GM18870 (cell line): Measurements from ENCODE around the gene CLEC11A.

ENCODE experiments used
- ATAC-seq: cut with Tn5 transposase; IDR thresholded peaks from one replicate; pipeline ENCODE4 v1.9.1; 2021; ENCODE audit warnings: moderate library complexity; ENCODE audit not compliant: unreplicated experiment

The CLEC11A gene

DNA sequence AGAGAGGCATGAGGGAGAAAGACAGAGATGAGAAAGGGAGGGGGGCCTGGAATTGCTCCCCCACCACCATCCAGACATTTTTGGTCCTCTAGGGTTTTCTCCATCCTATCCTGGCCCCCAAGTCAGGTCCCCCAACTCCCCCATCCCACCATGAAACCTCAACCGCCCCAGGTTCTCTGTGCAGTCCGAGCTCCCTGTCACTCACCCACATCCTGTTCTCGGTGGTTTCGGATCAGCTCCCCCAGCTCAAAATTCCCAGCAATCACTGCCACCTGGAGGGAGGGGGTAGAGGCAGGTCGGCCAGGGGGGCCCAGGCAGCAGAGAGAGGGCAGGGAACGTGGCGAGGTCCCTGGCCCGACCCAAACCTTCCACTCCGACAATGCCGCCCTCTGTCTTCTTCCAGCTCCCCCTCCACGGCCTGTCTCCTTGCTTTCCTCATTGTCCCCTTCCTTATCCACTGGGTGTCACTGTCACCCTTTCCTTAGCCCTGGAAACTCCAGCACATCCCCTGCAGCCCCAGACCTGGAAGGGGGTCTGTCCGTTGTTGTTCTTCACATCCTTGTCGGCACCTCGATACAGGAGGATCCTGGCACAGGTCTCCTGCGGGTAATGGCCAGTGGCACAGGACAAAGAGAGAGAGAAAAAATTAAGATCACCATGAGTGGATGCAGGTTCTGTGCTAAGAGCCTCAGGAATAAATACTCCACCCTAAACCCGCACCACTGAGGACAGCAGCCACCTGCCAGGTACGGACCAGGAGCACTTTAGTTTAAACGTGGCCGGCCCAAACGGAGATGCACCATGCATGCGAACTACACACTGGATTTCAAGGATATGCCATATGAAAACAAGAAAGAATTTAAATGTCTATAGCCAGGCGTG lies 19.0 kb upstream of the CLEC11A start:
- no peak for ATAC-seq

DNA sequence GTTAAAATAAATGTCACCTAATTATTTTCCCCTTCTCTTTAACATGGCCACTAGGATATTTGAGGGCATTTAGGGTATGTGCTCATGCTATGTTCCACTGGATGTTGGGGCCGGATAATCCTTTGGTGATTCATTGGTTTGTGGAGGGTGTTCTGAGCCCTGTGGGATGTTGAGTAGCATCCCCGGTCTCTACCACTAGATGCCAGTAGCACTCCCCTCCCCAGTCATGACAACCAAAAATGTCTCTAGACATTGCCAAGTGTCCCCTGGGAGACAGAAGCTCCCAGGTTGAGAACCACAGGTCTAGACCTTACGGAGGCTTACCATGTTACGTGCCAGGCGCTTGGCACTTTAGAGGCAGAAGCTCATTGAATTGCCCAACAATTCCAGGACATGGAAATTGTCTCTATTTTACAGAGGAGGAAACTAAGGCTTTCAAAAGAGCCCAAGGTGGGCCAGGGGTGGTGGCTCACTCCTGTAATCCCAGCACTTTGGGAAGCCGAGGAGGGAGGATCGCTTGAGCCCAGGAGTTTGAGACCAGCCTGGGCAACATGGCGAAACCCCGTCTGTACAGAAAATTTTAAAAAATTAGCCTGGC lies 17.6 kb upstream of the CLEC11A start:
- no peak for ATAC-seq

DNA sequence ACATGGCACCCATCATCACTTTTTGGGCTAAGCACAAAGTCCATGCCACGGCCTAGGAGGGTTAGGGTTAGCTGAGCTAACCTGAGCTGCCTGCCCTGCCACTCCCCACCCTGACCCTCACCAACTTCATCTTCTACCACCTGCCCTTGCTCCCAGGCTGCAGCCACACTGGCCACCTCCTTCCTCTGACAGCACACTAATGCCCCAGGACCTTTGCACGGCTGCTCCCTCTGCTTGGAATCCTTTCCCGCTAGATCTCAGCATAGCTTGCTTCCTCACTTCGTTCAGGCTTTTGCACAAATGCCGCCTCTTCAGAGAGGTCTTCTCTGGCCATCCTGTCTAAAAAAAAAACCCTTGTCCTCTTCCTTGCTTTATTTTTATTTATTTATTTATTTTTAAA lies 16.8 kb upstream of the CLEC11A start:
- ATAC-seq = no peak

DNA sequence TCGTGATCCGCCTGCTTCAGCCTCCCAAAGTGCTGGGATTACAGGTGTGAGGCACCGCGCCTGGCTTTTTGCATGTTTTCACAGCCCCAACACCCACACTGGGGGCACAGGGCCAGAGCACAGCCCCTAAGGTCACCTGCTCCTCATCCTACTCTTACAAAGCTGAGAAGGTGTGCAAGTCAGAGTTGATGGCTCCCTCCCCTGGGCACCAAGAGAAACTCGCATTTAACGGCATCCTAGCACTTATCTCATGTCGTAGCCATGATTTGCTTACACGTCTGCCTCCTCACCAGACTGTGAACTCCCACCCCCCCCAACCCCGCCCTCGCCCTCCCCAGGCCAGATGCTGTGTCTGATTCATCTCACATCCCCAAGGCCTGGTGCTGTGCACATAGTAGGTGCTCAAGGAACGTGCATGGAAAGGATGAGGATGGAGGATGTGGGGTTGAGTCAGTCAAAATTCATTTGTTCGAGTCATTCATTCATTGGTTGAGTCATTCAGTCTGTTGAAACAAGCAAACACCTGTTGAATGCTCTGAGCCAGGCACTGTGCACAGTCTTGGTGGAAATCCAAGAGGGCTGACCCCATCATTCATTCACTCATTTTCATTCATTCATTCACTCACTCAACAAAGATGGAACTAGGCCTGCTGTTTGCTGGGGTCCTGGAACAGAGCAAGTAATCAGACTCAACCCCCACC lies 14.8 kb upstream of the CLEC11A start:
- no peak for ATAC-seq

DNA sequence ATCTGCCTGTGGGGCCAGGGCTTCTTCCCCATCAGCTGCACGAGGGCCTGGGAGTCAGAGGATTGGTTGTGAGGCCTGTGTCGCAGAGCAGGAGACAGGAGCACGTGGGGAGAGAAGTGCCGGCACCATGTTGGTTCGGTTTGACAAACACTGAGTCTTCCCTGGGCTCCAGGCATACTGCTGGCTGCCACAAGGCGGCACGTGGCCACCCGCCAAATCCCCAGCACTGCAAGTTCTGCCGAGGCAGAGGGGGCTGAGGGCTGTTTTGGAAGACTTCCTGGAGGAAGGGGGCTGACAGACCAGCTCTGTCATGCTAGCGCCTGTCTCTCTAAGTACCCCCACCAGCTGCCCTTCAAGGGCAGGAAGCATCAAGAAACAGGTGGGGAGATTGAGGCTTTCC lies 13.1 kb upstream of the CLEC11A start:
- ATAC-seq = no peak

DNA sequence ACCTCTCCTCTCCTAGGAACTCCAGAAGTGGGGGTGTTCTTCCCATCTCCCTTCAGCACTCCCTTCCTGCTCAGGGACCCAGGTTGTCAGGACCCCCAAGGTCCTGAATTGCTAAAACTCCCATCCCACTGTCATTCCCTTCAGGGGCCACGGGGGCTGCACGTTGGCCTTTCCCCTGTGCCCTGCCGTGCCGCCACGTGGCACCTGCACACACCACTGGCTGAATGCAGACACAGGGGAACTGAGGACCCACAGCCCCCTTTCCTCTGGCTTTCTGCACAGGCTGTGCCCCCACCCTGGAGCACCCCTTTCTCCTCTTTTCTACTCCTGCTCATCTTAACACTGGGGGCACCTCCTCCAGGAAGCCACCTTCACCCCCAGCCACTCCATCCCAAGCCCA lies 12.6 kb upstream of the CLEC11A start:
- no peak for ATAC-seq

DNA sequence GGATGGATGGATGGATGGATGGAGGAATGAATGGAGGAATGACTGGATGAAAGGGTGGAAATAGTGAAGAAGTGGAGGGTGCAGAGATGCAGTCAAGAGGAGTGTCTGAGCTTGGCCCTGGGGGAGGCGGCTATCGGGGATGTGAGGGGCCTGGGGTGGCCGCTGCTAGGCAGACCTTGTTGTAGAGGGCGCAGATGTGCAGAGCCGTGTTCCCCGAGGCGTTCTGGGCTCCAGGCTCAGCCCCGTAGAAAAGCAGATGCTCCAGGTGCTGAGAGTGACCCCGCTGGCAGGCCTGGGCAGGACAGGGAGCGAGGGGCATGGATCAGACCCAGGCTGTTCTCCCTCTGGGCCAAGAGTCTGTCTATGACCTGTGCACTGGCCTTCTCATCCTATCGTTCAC lies 12.0 kb upstream of the CLEC11A start:
- no peak for ATAC-seq

DNA sequence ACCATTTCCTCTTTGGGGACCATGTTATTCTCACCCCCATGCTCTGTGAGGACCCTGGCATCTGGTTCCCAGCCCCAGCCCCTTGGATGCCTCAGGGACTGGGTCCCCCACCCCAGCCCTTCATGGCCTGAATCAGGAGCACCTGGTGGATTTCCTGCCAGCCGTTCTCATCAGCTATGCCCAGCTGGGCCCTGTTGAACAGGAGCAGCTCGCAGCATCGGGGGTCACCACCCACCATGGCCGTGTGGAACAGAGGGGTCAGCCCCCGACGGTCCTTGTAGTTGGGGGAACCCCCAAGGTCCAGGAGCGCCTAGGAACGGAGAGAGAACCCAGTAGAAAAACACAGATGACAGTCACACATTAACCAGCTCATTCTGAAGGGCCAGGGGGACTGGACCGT lies 11.4 kb upstream of the CLEC11A start:
- no peak for ATAC-seq

DNA sequence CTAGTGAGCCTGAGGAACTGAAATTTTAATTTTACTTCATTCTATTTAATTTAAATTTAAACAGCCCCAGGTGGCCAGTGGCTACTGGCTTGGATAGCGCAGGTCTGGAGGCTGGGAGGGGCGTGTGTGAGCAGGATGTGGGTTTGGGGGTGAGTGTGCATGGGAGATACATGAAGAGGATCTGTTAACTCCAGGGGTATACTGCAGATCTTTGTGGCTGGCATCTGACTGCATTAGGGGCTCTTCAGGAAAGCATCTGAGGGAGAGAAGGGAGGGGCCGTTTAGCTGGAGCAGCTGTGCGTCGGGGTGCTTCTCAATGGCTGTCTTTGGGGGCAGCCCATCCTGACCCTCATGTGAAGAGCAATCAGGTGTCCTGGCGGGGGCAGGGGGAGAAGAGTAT lies 10.3 kb upstream of the CLEC11A start:
- no peak for ATAC-seq

DNA sequence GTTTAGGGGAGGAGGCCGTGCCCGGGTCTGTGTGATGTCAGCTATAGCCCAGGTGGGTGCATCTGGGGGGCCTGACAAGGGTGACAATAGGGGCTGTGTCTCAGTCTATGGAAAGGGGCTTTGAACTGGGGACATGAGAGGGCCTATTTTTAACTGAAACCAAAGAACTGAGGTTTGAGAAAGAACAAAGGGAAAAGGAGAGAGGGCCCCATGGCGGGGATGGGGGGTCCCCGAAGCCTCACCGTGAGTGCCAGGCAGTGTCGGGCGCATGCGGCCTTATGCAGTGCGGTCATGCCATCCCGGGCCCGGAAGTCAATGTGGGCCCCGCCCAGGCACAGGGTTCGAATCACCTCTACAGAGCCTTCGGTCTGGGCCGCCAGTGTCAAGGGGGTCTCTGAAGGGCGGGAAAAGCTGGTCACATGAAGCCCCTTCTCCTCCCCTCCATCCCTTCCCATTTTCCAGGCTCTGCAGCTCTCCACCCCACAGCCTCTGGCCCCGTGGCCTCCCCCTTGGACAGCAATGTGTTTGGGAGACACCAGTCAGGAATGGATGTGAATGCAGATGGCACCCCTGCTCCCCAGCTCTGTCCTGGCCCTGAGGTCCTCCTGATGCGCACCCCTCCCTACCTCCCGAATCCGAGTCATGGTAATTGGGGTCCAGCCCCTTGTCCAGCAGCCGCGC lies 9.5 kb upstream of the CLEC11A start:
- no peak for ATAC-seq

DNA sequence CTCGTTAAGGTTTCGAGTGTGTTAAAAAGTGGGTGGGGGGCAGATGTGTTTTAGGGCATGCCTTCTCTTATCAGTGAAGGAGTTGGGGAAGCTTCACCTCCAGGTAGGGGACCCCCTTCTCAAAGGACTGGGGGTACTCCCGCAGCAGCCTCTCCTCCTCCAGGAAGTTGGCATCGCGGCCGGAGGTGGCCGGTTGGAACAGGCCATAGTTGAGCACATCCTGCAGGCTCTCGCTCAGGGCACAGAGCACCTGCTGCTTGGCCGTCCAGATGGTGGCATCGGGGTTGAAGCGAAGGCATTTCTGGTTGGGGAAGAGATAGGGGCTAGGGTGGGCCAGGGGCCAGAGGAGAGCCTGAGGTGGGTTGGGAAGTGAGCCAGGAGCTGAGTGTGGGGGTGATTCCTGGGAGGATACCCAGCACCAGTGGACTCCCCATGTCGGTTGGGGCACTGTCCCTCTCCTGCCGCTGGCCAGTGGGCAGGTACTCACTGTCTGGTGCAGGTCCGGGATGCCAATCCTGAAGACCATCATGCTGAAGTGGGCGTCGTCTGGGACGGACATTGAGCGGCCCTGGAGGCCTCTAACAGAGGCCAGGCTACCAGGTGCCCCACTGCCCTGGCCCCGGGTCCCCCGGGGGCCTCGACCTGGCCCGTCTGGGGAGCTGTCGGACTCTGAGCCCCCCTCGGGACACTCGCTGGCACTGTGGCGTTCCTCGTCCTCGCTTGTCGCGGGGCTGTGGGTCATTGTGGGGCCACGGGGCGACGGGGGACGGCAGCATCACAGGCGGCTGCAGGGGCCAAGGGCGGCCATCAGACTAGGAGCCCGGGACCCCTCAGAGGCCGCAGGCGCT lies 6.8 kb upstream of the CLEC11A start:
- no peak for ATAC-seq

DNA sequence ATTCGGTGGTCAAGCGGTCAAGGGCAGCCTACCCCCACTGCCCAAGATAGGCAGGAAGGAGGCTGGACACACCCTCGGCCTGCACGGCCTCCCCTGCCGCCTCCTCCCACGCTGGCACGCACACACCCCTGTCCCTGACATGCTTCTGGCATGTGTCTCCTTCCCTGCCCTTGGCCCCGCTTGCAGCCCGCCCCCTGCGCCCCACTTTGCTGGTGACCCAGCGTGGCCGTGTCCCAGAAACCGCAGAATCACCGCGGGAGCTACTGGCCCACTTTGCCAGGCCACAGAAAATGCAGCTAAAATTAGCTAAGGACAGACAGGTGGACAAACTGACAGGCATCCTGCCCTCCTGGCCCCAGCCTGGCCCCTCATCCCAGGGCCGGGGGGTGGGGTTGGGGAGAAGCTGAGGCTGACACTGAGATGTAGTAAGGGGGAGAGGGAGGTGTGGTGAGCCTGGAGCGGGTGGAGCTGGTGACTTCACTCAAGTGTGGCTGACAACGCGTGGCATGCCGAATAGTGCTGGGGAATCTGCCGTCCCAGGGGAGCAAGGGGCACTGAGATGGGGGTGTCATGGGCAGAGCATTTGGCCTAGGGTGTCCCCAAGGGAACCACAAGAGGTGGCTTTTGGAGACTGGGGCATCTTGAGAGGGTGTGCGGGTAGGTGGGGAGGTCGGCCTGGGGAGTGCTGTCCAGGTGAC lies 6.0 kb upstream of the CLEC11A start:
- no peak for ATAC-seq

DNA sequence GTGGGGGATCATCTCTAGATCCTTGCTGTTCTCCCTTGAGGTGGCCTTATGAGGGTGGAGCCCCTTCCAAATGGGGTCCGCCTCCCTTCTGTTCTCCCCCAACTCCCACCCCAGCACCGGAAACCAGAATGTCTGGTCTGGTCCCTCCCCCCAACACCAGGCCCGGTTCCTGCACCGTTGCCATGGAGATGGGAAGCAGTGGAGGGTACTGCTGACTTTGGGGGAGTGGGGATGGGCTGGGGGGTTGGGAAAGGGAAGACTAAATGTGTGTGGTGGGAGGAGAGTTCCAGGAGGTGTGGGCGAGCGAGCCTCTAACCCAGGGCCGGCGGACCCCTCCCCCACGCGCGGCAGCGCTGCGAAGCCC lies 5.3 kb upstream of the CLEC11A start:
- no peak for ATAC-seq

DNA sequence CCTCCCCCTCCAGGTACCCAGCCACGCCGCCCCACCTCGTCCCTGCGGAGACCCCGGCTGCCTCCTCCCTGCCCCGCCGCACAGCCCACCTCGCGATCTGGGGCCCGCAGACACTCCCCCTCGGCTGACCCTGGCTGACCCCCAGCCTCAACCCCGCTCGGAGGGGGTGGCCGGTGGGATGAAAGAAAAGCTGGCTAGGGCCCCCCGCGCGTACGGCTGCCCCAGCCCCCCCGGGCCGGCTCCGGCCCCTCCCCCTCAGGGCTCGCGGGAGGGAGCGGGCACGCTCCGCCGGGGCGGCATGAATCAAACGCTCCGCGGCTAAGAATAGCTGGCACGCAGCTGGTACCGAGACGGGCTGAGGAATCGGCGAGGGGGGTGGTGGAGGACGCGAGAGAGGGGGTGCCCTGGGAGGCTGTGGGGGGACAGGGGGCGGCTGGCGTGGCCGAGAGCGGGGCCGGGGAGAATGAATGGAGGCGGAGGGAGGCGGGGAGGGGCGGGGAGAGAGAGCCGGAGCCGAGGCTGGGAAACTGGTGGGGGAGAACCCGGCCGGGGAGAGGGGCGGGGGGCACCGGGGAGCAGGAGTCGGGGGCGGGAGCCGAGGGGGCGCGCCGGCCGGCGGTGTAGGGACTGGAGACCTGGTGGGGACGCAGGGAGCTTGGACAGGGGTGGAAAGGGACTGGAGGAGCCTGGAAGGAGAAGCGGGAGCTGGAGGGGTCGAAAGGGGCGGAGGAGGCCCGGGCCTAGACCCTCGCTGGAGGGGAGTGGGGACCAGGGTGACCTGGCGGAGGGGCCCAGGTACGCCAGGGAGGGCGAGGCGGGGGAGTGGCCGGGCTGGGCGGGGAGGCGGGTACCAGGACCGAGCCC lies 4.7 kb upstream of the CLEC11A start:
- ATAC-seq = no peak

DNA sequence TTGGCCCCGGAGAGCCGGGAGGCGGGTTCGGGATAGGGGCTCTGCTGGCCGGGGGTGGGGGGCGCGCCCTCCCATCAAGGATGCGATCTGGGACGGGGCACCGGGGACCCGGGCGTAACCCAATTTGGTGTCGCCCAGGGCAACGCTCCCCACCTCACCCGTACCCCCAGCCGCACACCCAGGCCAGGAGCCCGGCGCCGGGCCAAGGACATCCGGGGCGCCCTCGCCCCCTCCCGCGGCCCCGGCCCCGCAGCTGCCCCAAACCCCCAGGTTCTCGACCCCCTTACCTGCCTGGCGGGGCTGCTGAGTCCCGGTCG lies 4.1 kb upstream of the CLEC11A start:
- ATAC-seq = no peak

DNA sequence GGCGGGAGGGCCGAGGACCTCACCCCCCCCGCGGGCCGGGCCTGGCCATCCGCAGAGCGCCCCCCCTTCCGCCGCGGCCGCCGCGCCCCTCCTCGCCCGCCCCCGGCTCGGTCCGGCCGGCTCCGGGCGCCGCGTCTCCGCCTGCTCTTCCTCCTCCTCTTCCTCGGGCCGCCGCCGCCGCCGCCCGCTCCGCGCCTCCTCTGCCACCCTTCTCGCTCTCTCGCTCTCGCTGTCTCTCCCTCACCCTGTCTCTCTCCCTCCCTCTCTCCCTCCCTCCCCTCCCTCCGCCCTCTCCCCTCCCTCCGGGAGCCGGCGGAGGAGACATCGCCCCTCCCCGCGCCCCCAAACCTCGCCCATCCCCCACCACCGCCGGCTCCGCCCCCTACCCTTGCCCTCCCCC lies 3.6 kb upstream of the CLEC11A start, which contains the start of gene SHANK1:
TSS of gene SHANK1 (minus strand) at position 237 of the 400 bp plus-strand sequence. CDS start 2,883 bp downstream, outside the sequence.
- no peak for ATAC-seq

DNA sequence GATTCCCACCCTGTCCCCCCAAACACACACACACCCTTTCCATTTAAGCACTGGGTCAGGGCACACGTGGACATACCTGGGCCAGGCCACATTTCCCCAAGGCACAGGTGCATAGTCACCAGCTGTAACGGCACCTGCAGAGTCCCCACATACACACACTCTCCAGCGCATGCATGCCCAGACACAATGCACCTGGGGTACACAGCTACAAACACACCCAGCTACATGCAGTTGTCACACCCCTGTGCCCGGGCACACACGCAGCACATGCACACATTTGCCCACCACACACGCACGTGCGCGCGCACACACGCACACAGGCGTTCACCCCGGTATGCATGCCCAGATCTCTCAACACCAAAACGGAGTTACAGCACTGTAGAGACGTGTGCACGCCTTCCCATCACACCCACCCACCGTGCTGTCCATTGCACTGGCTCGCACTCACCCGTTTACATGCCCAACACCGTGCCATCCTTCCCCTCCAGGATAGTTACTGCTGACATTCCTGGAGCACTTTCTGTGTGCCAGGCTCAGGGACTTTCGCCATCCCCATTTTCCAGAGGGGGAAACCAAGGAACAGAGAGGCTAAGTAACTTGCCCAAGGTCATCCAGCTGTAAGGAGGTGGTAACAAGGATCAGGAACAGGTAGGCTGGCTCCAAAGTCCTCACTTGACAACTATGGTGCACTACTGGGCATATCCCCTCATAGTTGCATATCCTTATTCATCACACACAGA lies 2.8 kb upstream of the CLEC11A start:
- no peak for ATAC-seq

DNA sequence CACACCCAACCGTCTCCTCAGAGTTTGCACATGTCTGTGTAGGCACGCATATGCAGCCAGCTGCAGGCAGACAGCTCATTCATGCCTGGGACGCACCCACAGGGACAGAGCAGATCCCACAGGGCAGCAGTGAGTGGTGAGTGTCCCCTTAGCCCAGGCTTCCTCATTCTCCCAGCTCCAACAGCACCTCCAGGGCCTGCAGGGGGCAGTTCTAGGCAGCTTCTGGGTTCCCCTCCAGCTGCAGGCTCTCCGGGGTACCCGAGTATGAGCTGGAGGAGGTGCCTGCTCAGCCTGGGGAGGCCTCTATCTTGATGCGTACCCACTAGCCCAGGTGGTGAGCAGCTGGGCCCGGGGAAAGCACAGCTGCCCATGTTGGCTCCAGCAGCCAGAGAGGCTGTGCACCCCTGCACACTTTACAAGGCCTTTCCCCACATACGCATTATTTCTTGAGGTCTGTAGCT lies 2.2 kb upstream of the CLEC11A start:
- ATAC-seq = no peak
